ENCODE data around the gene CPZ.

Gene CPZ

DNA sequence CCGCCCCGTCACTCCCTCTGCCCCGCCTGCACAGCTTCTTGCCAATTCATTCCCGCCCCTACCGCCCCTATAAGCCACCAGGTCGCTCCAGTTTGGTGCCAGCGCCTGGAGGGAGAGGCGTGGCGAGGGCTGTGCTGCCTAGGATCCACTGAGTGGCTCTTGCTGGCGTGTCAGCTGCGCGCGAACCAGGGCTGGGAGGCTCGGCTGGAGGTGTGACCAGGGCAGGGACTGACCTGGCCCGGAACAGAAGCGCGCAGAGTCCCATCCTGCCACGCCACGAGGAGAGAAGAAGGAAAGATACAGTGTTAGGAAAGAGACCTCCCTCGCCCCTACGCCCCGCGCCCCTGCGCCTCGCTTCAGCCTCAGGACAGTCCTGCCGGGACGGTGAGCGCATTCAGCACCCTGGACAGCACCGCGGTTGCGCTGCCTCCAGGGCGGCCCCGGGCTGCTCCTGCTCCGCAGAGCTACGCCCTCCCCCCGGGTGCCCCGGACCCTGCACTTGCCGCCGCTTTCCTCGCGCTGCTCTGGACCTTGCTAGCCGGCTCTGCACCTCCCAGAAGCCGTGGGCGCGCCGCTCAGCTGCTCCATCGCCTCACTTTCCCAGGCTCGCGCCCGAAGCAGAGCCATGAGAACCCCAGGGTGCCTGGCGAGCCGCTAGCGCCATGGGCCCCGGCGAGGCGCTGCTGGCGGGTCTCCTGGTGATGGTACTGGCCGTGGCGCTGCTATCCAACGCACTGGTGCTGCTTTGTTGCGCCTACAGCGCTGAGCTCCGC is 12.1 kb upstream of the CPZ start, which contains the start of gene GPR78:
Gene GPR78, plus strand, starts transcription at position 72 of the 773 bp plus-strand sequence. Its CDS starts 591 bp downstream, at position 663.
- Histone ChIP-seq H3K36me3 (ENCODE audit: control insufficient read depth, insufficient read depth, low read length) (no peaks in the 10 kb centered on the region), H3K4me3 (replicated peaks; ENCODE audit: low read depth, low read length) (no peak within 1 kb of the TSS), H3K27me3 (replicated peaks; ENCODE audit: control insufficient read depth, insufficient read depth, low read length) (no peaks in the 10 kb centered on the region; the same call in 1 of the 2 replicates)
- peak; percentile 33 for DNase-seq (ENCODE audit: extremely low read depth, insufficient read length)
- no peak for TF ChIP-seq CTCF (IDR thresholded peaks at IDR 0.05; ENCODE audit: insufficient read depth, low read length, poor library complexity, severe bottlenecking)

DNA sequence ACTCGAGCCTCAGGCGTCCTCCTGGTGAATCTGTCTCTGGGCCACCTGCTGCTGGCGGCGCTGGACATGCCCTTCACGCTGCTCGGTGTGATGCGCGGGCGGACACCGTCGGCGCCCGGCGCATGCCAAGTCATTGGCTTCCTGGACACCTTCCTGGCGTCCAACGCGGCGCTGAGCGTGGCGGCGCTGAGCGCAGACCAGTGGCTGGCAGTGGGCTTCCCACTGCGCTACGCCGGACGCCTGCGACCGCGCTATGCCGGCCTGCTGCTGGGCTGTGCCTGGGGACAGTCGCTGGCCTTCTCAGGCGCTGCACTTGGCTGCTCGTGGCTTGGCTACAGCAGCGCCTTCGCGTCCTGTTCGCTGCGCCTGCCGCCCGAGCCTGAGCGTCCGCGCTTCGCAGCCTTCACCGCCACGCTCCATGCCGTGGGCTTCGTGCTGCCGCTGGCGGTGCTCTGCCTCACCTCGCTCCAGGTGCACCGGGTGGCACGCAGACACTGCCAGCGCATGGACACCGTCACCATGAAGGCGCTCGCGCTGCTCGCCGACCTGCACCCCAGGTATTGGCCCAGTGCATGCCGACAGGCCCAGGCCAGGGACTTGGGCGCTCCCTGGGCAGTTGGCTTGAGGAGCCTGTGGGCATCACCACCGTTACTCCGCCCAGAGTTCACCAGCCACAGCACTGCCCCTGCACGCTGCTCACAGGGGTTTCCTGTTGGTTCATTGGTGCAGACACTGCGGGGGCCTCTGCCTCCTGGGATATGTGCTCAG is 11.3 kb upstream of the CPZ start:
- no peak for DNase-seq (ENCODE audit: extremely low read depth, insufficient read length)
- Histone ChIP-seq H3K27me3 (replicated peaks; ENCODE audit: control insufficient read depth, insufficient read depth, low read length) (no peaks in the 10 kb centered on the region; the same call in 1 of the 2 replicates), H3K36me3 (ENCODE audit: control insufficient read depth, insufficient read depth, low read length) (no peaks in the 10 kb centered on the region), H3K4me3 (replicated peaks; ENCODE audit: low read depth, low read length) (no peak overlapping the region)
- TF ChIP-seq CTCF (IDR thresholded peaks at IDR 0.05; ENCODE audit: insufficient read depth, low read length, poor library complexity, severe bottlenecking) = no peak

- Histone ChIP-seq H3K27me3 (replicated peaks; ENCODE audit: control insufficient read depth, insufficient read depth, low read length) (no peaks in the 10 kb centered on the region; the same call in 1 of the 2 replicates), H3K4me3 (replicated peaks; ENCODE audit: low read depth, low read length) (no peak overlapping the region), H3K36me3 (ENCODE audit: control insufficient read depth, insufficient read depth, low read length) (no peaks in the 10 kb centered on the region)
- TF ChIP-seq CTCF (IDR thresholded peaks at IDR 0.05; ENCODE audit: insufficient read depth, low read length, poor library complexity, severe bottlenecking) = no peak
- no peak for DNase-seq (ENCODE audit: extremely low read depth, insufficient read length)
Measured at GRCh38 chr4:8582016-8582415, 10.5 kb upstream of the CPZ start.

GRCh38 chr4:8582436-8582835 is 10.1 kb upstream of the CPZ start:
- DNase-seq (ENCODE audit: extremely low read depth, insufficient read length) = no peak
- H3K4me3 ChIP-seq (replicated peaks; ENCODE audit: low read depth, low read length) = no peak overlapping the region
- no peaks in the 10 kb centered on the region for H3K36me3 ChIP-seq (ENCODE audit: control insufficient read depth, insufficient read depth, low read length)
- no peaks in the 10 kb centered on the region; the same call in 1 of the 2 replicates for H3K27me3 ChIP-seq (replicated peaks; ENCODE audit: control insufficient read depth, insufficient read depth, low read length)
- no peak for TF ChIP-seq CTCF (IDR thresholded peaks at IDR 0.05; ENCODE audit: insufficient read depth, low read length, poor library complexity, severe bottlenecking)

- no peaks in the 10 kb centered on the region for H3K36me3 ChIP-seq (ENCODE audit: control insufficient read depth, insufficient read depth, low read length)
- H3K4me3 ChIP-seq (replicated peaks; ENCODE audit: low read depth, low read length) = no peak overlapping the region
- DNase-seq (ENCODE audit: extremely low read depth, insufficient read length) = no peak
- no peak for TF ChIP-seq CTCF (IDR thresholded peaks at IDR 0.05; ENCODE audit: insufficient read depth, low read length, poor library complexity, severe bottlenecking)
- no peaks in the 10 kb centered on the region; the same call in 1 of the 2 replicates for H3K27me3 ChIP-seq (replicated peaks; ENCODE audit: control insufficient read depth, insufficient read depth, low read length)
Measured at GRCh38 chr4:8582941-8583654, 9.5 kb upstream of the CPZ start.

All from GM06990 (cell line).